Measurements from ENCODE around the gene EXOC6.

DNA sequence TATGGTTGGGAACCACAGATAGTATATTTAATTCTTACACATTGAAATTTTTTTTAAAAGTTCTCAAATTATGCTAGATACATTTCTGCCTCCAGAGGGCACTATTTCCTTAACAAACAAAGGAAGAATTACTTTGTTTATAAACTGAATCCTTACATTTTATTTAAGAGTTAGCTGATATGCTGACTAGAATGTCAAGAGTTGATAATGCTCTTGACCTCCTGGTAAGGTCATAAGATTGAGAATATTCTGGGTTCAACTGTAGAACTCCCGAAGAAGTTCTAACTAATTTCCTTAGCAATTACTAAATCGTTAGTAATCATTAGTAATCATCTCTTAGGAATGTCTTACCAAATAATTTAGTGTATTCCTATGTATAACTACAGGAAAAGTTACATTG is 117.0 kb downstream of the EXOC6 start:
- TF ChIP-seq EZH2phosphoT487 (IDR thresholded peaks at IDR 0.05; ENCODE audit: borderline replicate concordance, low read length): no peak
- peak; percentile 69 for TF ChIP-seq CTCF (IDR thresholded peaks at IDR 0.05; ENCODE audit: low read depth, low read length, poor library complexity, severe bottlenecking)

All from DOHH2 (cell line).